GM21381 (cell line): Measurements from ENCODE around the gene TMEM139.
A peak's percentile ranks its signal among the peaks of the same experiment; 100 is the strongest.

Experiments used
- ATAC-seq: cut with Tn5 transposase; IDR thresholded peaks from one replicate; pipeline ENCODE4 v1.9.1; 2021; ENCODE audit warnings: mild to moderate bottlenecking, moderate library complexity; ENCODE audit not compliant: unreplicated experiment

TMEM139 gene

DNA sequence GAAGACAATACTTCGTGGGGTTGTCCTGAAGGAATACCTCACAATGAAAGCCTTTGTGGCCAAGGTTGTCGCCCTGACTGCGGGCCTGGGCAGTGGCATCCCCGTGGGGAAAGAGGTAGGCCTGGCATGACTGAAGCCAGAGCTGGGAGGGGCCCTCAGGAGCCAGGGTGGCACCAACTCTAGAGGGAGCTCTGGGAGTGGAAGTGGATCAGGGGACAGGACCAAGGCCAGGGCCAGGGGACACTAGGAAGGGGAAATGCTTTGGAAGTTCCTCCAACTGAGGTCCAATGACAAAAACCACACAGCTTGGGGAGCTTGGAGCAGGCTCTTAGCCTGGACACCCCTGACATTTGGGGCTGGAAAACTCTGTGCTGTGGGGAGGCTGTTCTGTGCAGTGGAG lies 37.0 kb downstream of the TMEM139 start:
- ATAC-seq = no peak

DNA sequence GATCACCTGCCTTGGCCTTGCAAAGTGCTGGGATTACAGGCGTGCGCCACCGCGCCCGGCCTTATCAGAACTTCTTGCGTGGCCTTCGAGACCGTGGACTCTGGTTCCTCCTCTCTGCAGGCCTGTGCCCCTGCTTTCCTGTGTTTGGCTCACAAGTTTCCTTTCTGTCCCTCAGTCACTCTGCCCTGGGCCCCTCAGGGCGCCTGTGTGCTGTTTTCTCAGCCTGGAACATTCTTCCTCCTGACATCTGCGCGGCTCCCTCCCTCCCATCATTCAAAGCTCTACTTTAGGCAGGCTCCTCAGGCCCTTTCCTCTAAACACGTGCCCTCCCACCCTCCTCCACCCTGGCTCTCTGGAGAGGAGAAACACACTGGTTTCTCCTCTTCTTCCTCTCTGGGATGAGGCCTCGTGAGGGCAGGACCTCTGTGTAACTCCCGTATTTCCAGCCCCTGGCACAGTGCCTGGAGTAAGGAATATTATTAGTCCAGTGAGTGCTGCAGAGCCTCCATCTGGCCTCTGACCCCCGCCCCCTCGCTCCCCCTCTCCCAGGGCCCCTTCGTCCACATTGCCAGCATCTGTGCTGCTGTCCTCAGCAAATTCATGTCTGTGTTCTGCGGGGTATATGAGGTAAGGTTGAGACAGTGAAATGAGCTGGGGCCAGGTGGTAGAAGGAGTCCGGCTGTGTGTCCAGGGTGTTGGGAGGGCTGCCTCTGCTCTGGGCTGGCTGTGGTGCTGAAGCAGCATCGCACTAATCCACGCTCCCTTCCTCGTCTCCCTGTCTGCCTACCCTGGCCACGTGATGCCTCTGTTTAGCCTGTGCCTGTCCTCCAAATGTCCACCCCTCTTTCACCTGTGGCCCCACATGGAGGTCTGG lies 38.2 kb downstream of the TMEM139 start:
- no peak for ATAC-seq

DNA sequence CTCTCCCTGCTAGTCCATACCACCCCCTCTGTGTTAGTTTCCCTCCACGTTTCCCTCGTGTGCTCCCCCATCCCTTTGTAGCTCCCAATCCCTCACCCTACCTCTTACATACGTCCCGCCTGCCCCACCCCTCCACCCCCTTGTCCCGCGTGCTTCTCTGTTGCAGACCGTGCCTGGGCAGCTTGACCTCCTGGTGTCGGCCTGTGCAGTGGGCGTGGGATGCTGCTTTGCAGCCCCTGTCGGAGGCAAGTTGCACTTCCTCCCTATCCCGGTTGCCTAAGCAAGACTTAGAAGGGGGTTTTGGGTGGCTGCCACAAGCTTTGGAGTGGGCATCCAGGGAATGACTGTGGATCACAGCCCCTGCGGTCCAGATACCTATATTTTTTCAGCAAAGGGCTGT lies 38.9 kb downstream of the TMEM139 start:
- ATAC-seq = no peak

DNA sequence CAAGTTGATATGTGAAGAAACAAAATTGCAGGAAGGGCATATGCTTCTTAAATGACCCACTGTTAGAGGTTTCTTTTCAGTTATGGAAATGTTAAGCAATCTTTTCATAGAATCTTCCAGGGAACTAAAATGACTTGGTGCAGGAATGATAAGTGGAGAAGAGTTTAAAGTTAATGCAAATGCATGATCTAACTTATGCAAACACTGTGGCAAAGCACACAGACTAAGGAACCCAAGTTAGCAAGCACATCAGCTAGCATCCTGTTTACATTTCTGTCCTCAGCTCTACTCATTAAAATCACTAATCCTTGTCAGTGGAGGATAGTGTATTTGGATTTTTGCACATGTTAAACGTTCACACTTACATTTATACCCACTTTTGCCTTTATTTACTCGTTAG lies 40.5 kb downstream of the TMEM139 start:
- peak; percentile 53 for ATAC-seq

DNA sequence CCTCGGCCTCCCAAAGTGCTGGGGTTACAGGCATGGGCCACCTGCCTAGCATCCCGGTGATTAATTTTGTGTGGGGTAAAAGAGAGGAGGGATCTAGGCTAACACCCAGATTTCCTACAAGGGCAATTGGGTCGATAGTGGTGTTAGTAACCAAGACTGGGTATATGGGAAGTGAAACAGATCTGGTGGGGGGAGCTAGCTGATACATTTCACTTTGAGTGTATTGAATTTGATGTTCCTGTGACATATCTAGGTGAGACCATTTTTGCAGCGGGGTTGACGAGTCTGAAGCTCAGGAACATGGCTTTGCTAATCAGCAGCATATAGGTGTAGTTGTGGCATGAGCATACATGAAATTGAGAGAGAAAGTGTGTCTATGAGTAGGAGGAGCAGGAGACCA lies 43.1 kb downstream of the TMEM139 start:
- ATAC-seq = no peak

DNA sequence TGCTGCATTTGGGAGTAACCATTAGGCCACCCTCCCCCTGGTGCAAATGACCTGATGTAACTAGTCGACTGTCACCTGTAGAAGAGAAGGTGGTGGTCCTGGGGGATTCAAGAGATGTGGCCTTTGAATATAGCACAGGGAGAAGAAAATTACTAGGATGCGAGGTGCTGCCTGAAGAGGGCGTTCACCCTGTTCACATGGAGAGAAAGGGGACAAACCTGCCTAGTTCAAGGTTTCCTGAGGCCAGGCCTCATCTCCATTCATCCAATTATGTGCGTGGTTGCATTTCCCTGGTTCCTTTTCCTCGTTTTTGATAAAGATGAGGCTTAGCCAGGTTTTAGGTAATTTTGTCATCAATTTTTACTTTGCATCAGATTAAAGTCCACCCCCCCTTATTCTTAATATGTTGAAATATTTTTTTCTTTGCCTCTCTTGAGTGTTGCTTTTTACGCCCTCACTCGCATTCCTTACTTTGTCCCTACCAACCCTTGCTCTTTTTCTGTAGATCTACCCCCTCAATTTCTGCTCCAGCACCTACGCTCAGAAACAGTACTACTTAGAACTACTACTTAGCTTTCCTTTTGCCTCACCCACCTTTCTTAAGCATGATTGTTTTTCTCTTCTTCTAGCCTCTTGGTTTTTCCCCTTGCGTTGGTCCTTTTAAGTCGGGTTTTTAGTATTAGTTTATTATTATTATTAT lies 44.9 kb downstream of the TMEM139 start:
- no peak for ATAC-seq

DNA sequence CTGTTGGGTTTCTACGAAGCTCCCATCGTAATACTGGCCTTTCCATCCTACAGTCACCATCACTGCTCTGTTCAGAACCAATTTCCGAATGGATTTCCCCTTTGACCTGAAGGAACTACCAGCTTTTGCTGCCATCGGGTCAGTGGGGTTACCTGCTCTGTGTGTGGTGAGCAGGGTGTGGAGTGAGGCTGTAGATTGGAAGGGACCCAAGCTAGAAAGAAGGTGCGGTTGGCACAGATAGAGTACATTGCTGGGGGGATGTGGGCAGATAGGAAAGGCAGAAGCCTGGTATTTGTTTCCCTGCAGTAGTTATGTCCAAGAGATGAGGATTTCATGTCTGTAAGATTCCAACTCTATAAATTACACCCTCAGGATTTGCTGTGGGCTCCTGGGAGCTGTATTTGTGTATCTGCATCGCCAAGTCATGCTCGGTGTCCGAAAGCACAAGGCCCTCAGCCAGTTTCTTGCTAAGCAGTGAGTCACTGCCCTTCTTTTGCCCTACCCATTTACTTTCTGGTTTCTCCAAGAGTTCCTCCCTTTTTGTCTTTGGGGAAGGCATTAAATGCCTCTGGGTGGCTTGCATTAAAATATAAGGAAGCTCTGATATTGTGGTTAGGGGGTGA lies 46.5 kb downstream of the TMEM139 start:
- no peak for ATAC-seq

DNA sequence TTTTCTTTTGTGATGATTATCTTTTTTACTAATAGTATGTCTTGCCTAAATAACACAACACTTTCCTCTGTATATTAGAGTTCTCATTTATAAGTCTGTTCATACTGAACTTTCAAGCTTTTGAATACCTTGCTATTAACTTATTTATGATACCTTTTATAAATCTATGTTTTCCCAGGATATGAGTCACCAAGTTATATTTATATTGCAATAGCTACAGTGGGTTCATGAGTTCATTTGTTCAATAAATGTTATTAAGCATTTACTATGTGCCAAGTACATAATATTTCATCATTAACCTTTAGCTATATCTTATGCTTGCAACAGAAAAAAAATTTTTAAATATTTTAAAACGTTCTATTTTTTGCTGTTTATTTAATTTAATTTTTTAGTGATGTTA lies 49.5 kb downstream of the TMEM139 start:
- ATAC-seq = no peak

DNA sequence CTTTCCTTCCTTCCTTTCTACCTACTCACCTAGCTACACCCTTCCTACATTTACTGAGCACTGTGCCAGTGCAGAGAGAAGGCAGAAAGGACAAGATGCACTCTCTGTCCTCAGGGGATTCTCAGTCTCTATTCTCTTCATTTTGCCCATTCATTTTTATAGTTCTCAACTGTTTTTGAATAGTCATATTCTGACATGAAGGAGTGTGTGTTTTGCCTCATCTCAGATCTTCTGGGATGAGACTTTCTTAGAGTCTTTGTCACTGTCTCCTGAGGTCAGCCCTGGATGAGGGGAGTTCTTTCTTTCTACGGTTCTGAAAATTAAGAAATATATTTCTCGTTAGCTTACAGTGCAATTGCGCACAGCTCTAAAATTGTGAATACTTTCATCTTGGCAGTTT lies 52.5 kb downstream of the TMEM139 start:
- no peak for ATAC-seq
